ENCODE data around the gene DISP3. TPM values are rescaled to one million over a fixed set of nuclear protein-coding genes. Genes with fewer than 3 reads are reported as not detected.

DISP3 gene
- total RNA-seq, 1 experiment from 2014 or later, result 1.1 TPM

GRCh38 chr1:11535316-11535715, 56.4 kb downstream of the DISP3 start:
- in situ Hi-C loops (cut with HindIII; ENCODE audit: low pct_unique_long_range_greater_than_20kb, low sequenced_read_pairs) (no loop called here), intact Hi-C loops (cut with micrococcal nuclease; ENCODE audit: unreplicated experiment) (no loop called here)
- no peak overlapping the region for H3K4me3 ChIP-seq (ENCODE audit: low read depth in 2 of 2, low read length in 2 of 2)
- no TSS peak for BruUV-seq (replicated peaks)
- no peaks in the 10 kb centered on the region; the same call in 1 of the 2 replicates for H3K27me3 ChIP-seq (ENCODE audit: control insufficient read depth, insufficient read depth, low read length)
- H3K4me1 ChIP-seq (ENCODE audit: control insufficient read depth, insufficient read depth, low read length), result no peaks in the 10 kb centered on the region
- CTCF ChIA-PET, result no interaction called here
- DNase-seq (ENCODE audit: low read depth, low spot score), result no peak
- no peaks in the 10 kb centered on the region for H3K36me3 ChIP-seq (ENCODE audit: control insufficient read depth, insufficient read depth, low read length)
- no peak for ATAC-seq
- POLR2A ChIA-PET, result no interaction called here
- H3K9me3 ChIP-seq (ENCODE audit: control insufficient read depth, insufficient read depth, low read depth, low read length), result no peaks in the 10 kb centered on the region
- TF ChIP-seq TCF7L2 (IDR thresholded peaks at IDR 0.05; ENCODE audit: low read depth, low read length) (no peak), SIN3A (IDR thresholded peaks at IDR 0.05; ENCODE audit: borderline replicate concordance, insufficient read depth, low read depth, low read length) (no peak), POLR2AphosphoS5 (IDR thresholded peaks at IDR 0.05; ENCODE audit: low read depth, low read length) (no peak), REST (IDR thresholded peaks at IDR 0.05; ENCODE audit: insufficient read depth in 1 of 2, low read depth in 2 of 2, low read length in 1 of 2) (no peak), CTCF (IDR thresholded peaks at IDR 0.05) (no peak)
- no peak overlapping the region for H3K27ac ChIP-seq (ENCODE audit: low read length)

DNA sequence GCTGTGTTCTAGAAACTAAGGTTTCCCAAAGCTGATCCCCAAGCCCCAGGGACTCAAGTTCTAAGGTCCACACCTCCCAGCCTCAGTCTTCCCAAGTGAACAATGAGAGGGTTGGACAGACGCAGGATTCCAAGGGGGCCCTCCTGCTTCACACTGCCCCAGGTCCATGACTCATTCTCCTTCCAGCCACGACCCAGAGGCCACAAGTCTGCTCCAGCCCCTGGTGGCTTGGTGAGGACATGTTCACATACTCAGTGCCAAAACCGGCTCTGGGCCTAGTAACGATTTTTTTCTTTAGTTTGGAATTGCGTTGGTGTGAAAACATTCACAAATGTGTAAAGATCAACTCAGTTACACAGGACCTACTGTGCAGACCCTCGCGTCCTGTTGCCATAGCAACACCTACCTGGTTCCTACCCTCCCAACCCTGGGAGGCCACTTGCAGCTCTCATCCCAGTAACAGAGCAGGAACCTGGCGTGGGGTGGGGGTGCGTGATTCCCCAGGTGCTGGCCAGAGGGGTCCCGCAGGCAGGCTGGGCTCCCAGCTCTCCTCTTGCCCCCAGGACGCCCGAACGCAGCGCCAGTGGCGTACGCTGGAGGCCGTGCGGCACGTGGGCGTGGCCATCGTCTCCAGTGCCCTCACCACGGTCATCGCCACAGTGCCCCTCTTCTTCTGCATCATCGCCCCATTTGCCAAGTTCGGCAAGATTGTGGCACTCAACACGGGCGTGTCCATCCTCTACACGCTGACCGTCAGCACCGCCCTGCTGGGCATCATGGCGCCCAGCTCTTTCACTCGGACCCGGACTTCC, 57.0 kb downstream of the DISP3 start:
- no peaks in the 10 kb centered on the region for H3K9me3 ChIP-seq (ENCODE audit: control insufficient read depth, insufficient read depth, low read depth, low read length)
- peak; percentile 55; the same call in 1 of the 2 replicates for ATAC-seq
- intact Hi-C loops (cut with micrococcal nuclease; ENCODE audit: unreplicated experiment) (no loop called here), in situ Hi-C loops (cut with HindIII; ENCODE audit: low pct_unique_long_range_greater_than_20kb, low sequenced_read_pairs) (no loop called here)
- no peak overlapping the region for H3K27ac ChIP-seq (ENCODE audit: low read length)
- ChIA-PET POLR2A (no interaction called here), CTCF (no interaction called here)
- peaks cover under 1% of the 10 kb centered on the region for H3K27me3 ChIP-seq (ENCODE audit: control insufficient read depth, insufficient read depth, low read length)
- DNase-seq (ENCODE audit: low read depth, low spot score), result no peak
- H3K4me1 ChIP-seq (ENCODE audit: control insufficient read depth, insufficient read depth, low read length), result no peaks in the 10 kb centered on the region
- no peaks in the 10 kb centered on the region for H3K36me3 ChIP-seq (ENCODE audit: control insufficient read depth, insufficient read depth, low read length)
- H3K4me3 ChIP-seq (ENCODE audit: low read depth in 2 of 2, low read length in 2 of 2), result no peak overlapping the region
- no peak for TF ChIP-seq CTCF (IDR thresholded peaks at IDR 0.05)
- no peak for TF ChIP-seq POLR2AphosphoS5 (IDR thresholded peaks at IDR 0.05; ENCODE audit: low read depth, low read length)
- TF ChIP-seq SIN3A (IDR thresholded peaks at IDR 0.05; ENCODE audit: borderline replicate concordance, insufficient read depth, low read depth, low read length), result no peak
- no peak for TF ChIP-seq REST (IDR thresholded peaks at IDR 0.05; ENCODE audit: insufficient read depth in 1 of 2, low read depth in 2 of 2, low read length in 1 of 2)
- no peak for TF ChIP-seq TCF7L2 (IDR thresholded peaks at IDR 0.05; ENCODE audit: low read depth, low read length)
- BruUV-seq (replicated peaks), result no TSS peak
